Neural cell (in vitro differentiated cells): ENCODE measurements around the gene SUSD5. TPM values are rescaled to one million over a fixed set of nuclear protein-coding genes. Genes with fewer than 3 reads are reported as not detected.

Experiments
- H2AFZ ChIP-seq: fragments of 200-600, 300-800 bp; sonication (generic), shearing (Covaris generic); 2 replicates; pipeline ENCODE4 v1.6.0; 2014; ENCODE audit warnings: low read depth, mild to moderate bottlenecking, antibody characterized with exemption, low read length, moderate library complexity
- H3F3A ChIP-seq: fragments of 200-600 bp; shearing (Covaris generic); 2 replicates; pipeline ENCODE4 v1.6.1; 2016; ENCODE audit warnings: mild to moderate bottlenecking, moderate library complexity, mixed read lengths, antibody characterized with exemption, low read length; ENCODE audit not compliant: insufficient read depth, poor library complexity, severe bottlenecking
- H3K27ac ChIP-seq: fragments of 200-600, 300-800 bp; sonication (generic), shearing (Covaris generic); 2 replicates; pipeline ENCODE4 v1.5.1; 2014; ENCODE audit warnings: mild to moderate bottlenecking, low read length, moderate library complexity
- H3K27me3 ChIP-seq: fragments of 300-800, 200-600 bp; sonication (generic), shearing (Covaris generic); 2 replicates; pipeline ENCODE4 v1.6.0; 2014; ENCODE audit warnings: mild to moderate bottlenecking, low read depth, low read length, moderate library complexity; ENCODE audit not compliant: insufficient read depth
- H3K36me3 ChIP-seq: fragments of 300-800, 200-600 bp; sonication (generic), shearing (Covaris generic); 2 replicates; pipeline ENCODE4 v1.5.1; 2014; ENCODE audit warnings: mild to moderate bottlenecking, antibody characterized with exemption, low read length, moderate library complexity; ENCODE audit not compliant: insufficient read depth
- H3K4me2 ChIP-seq: fragments of 300-800, 200-600 bp; sonication (generic), shearing (Covaris generic); 2 replicates; pipeline ENCODE4 v1.6.0; 2014; ENCODE audit warnings: mild to moderate bottlenecking, low read length
- H3K4me3 ChIP-seq: fragments of 300-800, 200-600 bp; sonication (generic), shearing (Covaris generic); 2 replicates; pipeline ENCODE4 v1.5.1; 2014; ENCODE audit warnings: mild to moderate bottlenecking, low read length, moderate library complexity
- H3K79me2 ChIP-seq: fragments of 200-600 bp; shearing (Covaris generic); replicated peaks from 2 replicates; pipeline ENCODE4 v1.6.0; 2014; ENCODE audit warnings: mild to moderate bottlenecking, low read length, moderate library complexity; ENCODE audit not compliant: insufficient read depth
- H3K9ac ChIP-seq: fragments of 300-800, 200-600 bp; sonication (generic), shearing (Covaris generic); 2 replicates; pipeline ENCODE4 v1.6.1; 2016; ENCODE audit warnings: mild to moderate bottlenecking, low read length, mixed read lengths
- H3K9me2 ChIP-seq: fragments of 200-600 bp; shearing (Covaris generic); 2 replicates; pipeline ENCODE4 v1.6.1; 2016; ENCODE audit warnings: mild to moderate bottlenecking, low read length, mixed read lengths; ENCODE audit not compliant: insufficient read depth
- H3K9me3 ChIP-seq: fragments of 200-600, 300-800 bp; sonication (generic), shearing (Covaris generic); 2 replicates; pipeline ENCODE4 v1.6.1; 2016; ENCODE audit warnings: mild to moderate bottlenecking, mixed run types, low read length, moderate library complexity, mixed read lengths
- H4K20me1 ChIP-seq: fragments of 200-600 bp; shearing (Covaris generic); 2 replicates; pipeline ENCODE4 v1.6.1; 2016; ENCODE audit warnings: mild to moderate bottlenecking, mixed run types; ENCODE audit not compliant: insufficient read depth
- CTCF ChIP-seq: fragments of 450-650 bp; IDR thresholded peaks from 2 replicates; pipeline ENCODE4 v1.5.1; 2014; ENCODE audit warnings: antibody characterized with exemption, mild to moderate bottlenecking, moderate library complexity; ENCODE audit not compliant: poor library complexity, severe bottlenecking
- EP300 ChIP-seq: fragments of 450-650 bp; conservative IDR thresholded peaks from 2 replicates; pipeline ENCODE4 v1.6.1; 2014; ENCODE audit warnings: antibody characterized with exemption, mild to moderate bottlenecking, moderate library complexity; ENCODE audit not compliant: poor library complexity, severe bottlenecking
- EZH2 ChIP-seq: fragments of 200-600, 300-800 bp; shearing (Covaris generic), sonication (generic); IDR thresholded peaks from 2 replicates; pipeline ENCODE4 v1.6.1; 2014; ENCODE audit warnings: antibody characterized with exemption, low read length, borderline replicate concordance, mild to moderate bottlenecking; ENCODE audit not compliant: insufficient read depth, poor library complexity, severe bottlenecking
- MXI1 ChIP-seq: fragments of 450-650 bp; conservative IDR thresholded peaks from 2 replicates; pipeline ENCODE4 v1.6.1; 2014; ENCODE audit warnings: antibody characterized with exemption, mild to moderate bottlenecking; ENCODE audit not compliant: poor library complexity, severe bottlenecking
- POLR2AphosphoS5 ChIP-seq: IDR thresholded peaks from 2 replicates; pipeline ENCODE4 v1.6.1; 2012
- RAD21 ChIP-seq: fragments of 450-650 bp; conservative IDR thresholded peaks from 2 replicates; pipeline ENCODE4 v1.6.1; 2014; ENCODE audit warnings: antibody characterized with exemption, mild to moderate bottlenecking, moderate library complexity
- SMC3 ChIP-seq: fragments of 450-650 bp; conservative IDR thresholded peaks from 2 replicates; pipeline ENCODE4 v1.6.1; 2014; ENCODE audit warnings: antibody characterized with exemption, mild to moderate bottlenecking, moderate library complexity; ENCODE audit not compliant: poor library complexity
- TAF1 ChIP-seq: IDR thresholded peaks from 2 replicates; pipeline ENCODE4 v1.6.1; 2012; ENCODE audit warnings: low read depth
- polyA plus RNA-seq: library from polyadenylated mRNA; depleted of rRNA; stranded (reverse); fragments of >200 nt; gene quantifications from 2 replicates; pipeline ENCODE4 v1.2.3, GENCODE V29; 2014
- TF ChIP-seq, protein P1 (sequence below): IDR thresholded peaks from 2 replicates; pipeline ENCODE4 v1.6.1; 2012; ENCODE audit warnings: borderline replicate concordance

Gene SUSD5
- polyA plus RNA-seq, 1 donor from 2014 or later, result 0.74 TPM

- Histone ChIP-seq H3K9me2 (no peaks in the 10 kb centered on the region), H2AFZ (no peak overlapping the region), H3F3A (no peaks in the 10 kb centered on the region), H3K27ac (no peak overlapping the region), H3K36me3 (no peaks in the 10 kb centered on the region), H3K9ac (no peak overlapping the region), H3K79me2 (no peaks in the 10 kb centered on the region), H4K20me1 (no peaks in the 10 kb centered on the region), H3K27me3 (no peaks in the 10 kb centered on the region), H3K9me3 (no peaks in the 10 kb centered on the region), H3K4me3 (no peak overlapping the region), H3K4me2 (no peak overlapping the region)
- TF ChIP-seq CTCF (no peak), MXI1 (no peak), RAD21 (no peak)
Measured at GRCh38 chr3:33146791-33147445, 71.7 kb downstream of the SUSD5 start.

GRCh38 chr3:33145901-33146580, 72.6 kb downstream of the SUSD5 start:
- Histone ChIP-seq H3K9ac (no peak overlapping the region), H3K4me3 (no peak overlapping the region), H4K20me1 (no peaks in the 10 kb centered on the region), H3K27me3 (no peaks in the 10 kb centered on the region), H3F3A (no peaks in the 10 kb centered on the region), H2AFZ (no peak overlapping the region), H3K27ac (no peak overlapping the region), H3K79me2 (no peaks in the 10 kb centered on the region), H3K9me2 (no peaks in the 10 kb centered on the region), H3K4me2 (no peak overlapping the region), H3K36me3 (no peaks in the 10 kb centered on the region), H3K9me3 (no peaks in the 10 kb centered on the region)
- TF ChIP-seq EP300, result no peak
- TF ChIP-seq MXI1, result no peak
- no peak for TF ChIP-seq TAF1
- no peak for TF ChIP-seq CTCF
- TF ChIP-seq POLR2AphosphoS5, result no peak
- TF ChIP-seq RAD21, result no peak
- TF ChIP-seq SMC3, result no peak
- TF ChIP-seq, protein P1, sequence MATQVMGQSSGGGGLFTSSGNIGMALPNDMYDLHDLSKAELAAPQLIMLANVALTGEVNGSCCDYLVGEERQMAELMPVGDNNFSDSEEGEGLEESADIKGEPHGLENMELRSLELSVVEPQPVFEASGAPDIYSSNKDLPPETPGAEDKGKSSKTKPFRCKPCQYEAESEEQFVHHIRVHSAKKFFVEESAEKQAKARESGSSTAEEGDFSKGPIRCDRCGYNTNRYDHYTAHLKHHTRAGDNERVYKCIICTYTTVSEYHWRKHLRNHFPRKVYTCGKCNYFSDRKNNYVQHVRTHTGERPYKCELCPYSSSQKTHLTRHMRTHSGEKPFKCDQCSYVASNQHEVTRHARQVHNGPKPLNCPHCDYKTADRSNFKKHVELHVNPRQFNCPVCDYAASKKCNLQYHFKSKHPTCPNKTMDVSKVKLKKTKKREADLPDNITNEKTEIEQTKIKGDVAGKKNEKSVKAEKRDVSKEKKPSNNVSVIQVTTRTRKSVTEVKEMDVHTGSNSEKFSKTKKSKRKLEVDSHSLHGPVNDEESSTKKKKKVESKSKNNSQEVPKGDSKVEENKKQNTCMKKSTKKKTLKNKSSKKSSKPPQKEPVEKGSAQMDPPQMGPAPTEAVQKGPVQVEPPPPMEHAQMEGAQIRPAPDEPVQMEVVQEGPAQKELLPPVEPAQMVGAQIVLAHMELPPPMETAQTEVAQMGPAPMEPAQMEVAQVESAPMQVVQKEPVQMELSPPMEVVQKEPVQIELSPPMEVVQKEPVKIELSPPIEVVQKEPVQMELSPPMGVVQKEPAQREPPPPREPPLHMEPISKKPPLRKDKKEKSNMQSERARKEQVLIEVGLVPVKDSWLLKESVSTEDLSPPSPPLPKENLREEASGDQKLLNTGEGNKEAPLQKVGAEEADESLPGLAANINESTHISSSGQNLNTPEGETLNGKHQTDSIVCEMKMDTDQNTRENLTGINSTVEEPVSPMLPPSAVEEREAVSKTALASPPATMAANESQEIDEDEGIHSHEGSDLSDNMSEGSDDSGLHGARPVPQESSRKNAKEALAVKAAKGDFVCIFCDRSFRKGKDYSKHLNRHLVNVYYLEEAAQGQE, result no peak
- TF ChIP-seq EZH2, result no peak
